CD14-positive monocyte (primary cell): Measurements from ENCODE around the gene CPT1A. TPM values are rescaled to one million over a fixed set of nuclear protein-coding genes. Genes with fewer than 3 reads are reported as not detected.
A peak's percentile ranks its signal among the peaks of the same experiment; 100 is the strongest.

ENCODE experiments used
- DNase-seq, 3 donors: peaks; one replicate each; pipeline ENCODE4 v3.0.0-alpha.2; 2011 to 2022
- H2AFZ ChIP-seq: 2 replicates; pipeline ENCODE4 v1.6.0; 2012; ENCODE audit warnings: mild to moderate bottlenecking, low read depth, low read length, inconsistent platforms; ENCODE audit not compliant: insufficient read depth, poor library complexity, severe bottlenecking
- H3K27ac ChIP-seq, 2 donors: 1 replicate in 1 of 2; 2 replicates in 1 of 2; pipeline ENCODE4 v1.5.1; 2012 to 2013; ENCODE audit warnings: low read length in 2 of 2, control low read depth in 1 of 2, inconsistent platforms in 1 of 2, low read depth in 1 of 2, mild to moderate bottlenecking in 1 of 2
- H3K27me3 ChIP-seq, 2 donors: one replicate each; pipeline versions ENCODE4 v1.6.0 to v1.6.1; 2011 to 2013; ENCODE audit warnings: low read length in 2 of 2; ENCODE audit not compliant: control insufficient read depth in 2 of 2, insufficient read depth in 2 of 2
- H3K36me3 ChIP-seq, 2 donors: replicated peaks in 1 of 2; 1 replicate in 1 of 2; 2 replicates in 1 of 2; pipeline versions ENCODE4 v1.5.1 to v1.6.1; 2012 to 2013; ENCODE audit warnings: low read length in 2 of 2, control low read depth in 1 of 2, inconsistent platforms in 1 of 2, mild to moderate bottlenecking in 1 of 2; ENCODE audit not compliant: insufficient read depth in 2 of 2, control insufficient read depth in 1 of 2
- H3K4me1 ChIP-seq, 2 donors: 1 replicate in 1 of 2; 2 replicates in 1 of 2; pipeline versions ENCODE4 v1.5.1 to v1.6.1; 2012 to 2013; ENCODE audit warnings: low read length in 2 of 2, control low read depth in 1 of 2, inconsistent platforms in 1 of 2, mild to moderate bottlenecking in 1 of 2, moderate library complexity in 1 of 2; ENCODE audit not compliant: insufficient read depth in 2 of 2, control insufficient read depth in 1 of 2
- H3K4me2 ChIP-seq: replicated peaks from 2 replicates; pipeline ENCODE3; 2012; ENCODE audit warnings: low read length, moderate library complexity, mild to moderate bottlenecking; ENCODE audit not compliant: poor library complexity, severe bottlenecking; ENCODE audit errors: extremely low read depth
- H3K4me3 ChIP-seq, 3 experiments: fragments of 200-600 bp in 1 of 3; sonication (generic) in 1 of 3; replicated peaks in 1 of 3; 1 replicate in 2 of 3; 2 replicates in 1 of 3; pipeline ENCODE4 v1.5.1; 2011 to 2013; ENCODE audit warnings: low read length in 3 of 3, mild to moderate bottlenecking in 3 of 3, control low read depth in 2 of 3, low read depth in 2 of 3, inconsistent platforms in 1 of 3, moderate library complexity in 1 of 3
- H3K79me2 ChIP-seq: 2 replicates; pipeline ENCODE4 v1.6.0; 2012; ENCODE audit warnings: mild to moderate bottlenecking, control low read depth, inconsistent platforms, low read length, moderate library complexity; ENCODE audit not compliant: insufficient read depth
- H3K9ac ChIP-seq: 2 replicates; pipeline ENCODE4 v1.6.0; 2017; ENCODE audit warnings: low read length, mild to moderate bottlenecking; ENCODE audit not compliant: insufficient read depth, poor library complexity, severe bottlenecking
- H3K9me3 ChIP-seq, 2 donors: replicated peaks in 1 of 2; 1 replicate in 1 of 2; 2 replicates in 1 of 2; pipeline versions ENCODE4 v1.5.1 to v1.6.1; 2012 to 2013; ENCODE audit warnings: low read length in 2 of 2, control low read depth in 1 of 2; ENCODE audit not compliant: control insufficient read depth in 1 of 2, insufficient read depth in 1 of 2
- H4K20me1 ChIP-seq: 2 replicates; pipeline ENCODE4 v1.6.0; 2012; ENCODE audit warnings: mild to moderate bottlenecking, low read length, control low read depth, moderate library complexity; ENCODE audit not compliant: insufficient read depth
- H3K27ac Mint-ChIP-seq, 7 donors: one replicate each; pipeline ENCODE4 v1.8.0; 2020; ENCODE audit warnings: mild to moderate bottlenecking in 7 of 7, mixed read lengths in 7 of 7, moderate library complexity in 6 of 7, inconsistent platforms in 2 of 7
- H3K27me3 Mint-ChIP-seq, 3 donors: one replicate each; pipeline ENCODE4 v1.8.0; 2021 to 2022; ENCODE audit warnings: low read depth in 3 of 3, mild to moderate bottlenecking in 3 of 3, mixed read lengths in 3 of 3, moderate library complexity in 3 of 3, inconsistent platforms in 1 of 3
- H3K36me3 Mint-ChIP-seq, 2 donors: one replicate each; pipeline ENCODE4 v1.8.0; 2020; ENCODE audit warnings: mixed read lengths in 2 of 2, inconsistent platforms in 1 of 2, mild to moderate bottlenecking in 1 of 2
- H3K4me1 Mint-ChIP-seq: one replicate; pipeline ENCODE4 v1.8.0; 2020; ENCODE audit warnings: mild to moderate bottlenecking, mixed read lengths
- H3K4me3 Mint-ChIP-seq, 2 donors: one replicate each; pipeline ENCODE4 v1.8.0; 2020; ENCODE audit warnings: mild to moderate bottlenecking in 2 of 2, mixed read lengths in 2 of 2, moderate library complexity in 1 of 2
- H3K9me3 Mint-ChIP-seq, 7 donors: one replicate each; pipeline ENCODE4 v1.8.0; 2020 to 2022; ENCODE audit warnings: mixed read lengths in 7 of 7, mild to moderate bottlenecking in 6 of 7, moderate library complexity in 6 of 7, inconsistent platforms in 2 of 7
- WGBS: methylation state at CpG from one replicate; pipeline ENCODE4 v1.1.5; 2013; ENCODE audit warnings: missing lambda C conversion rate; ENCODE audit not compliant: insufficient coverage; 5-methylcytosine and 5-hydroxymethylcytosine counted together
- intact Hi-C, 2 donors: fragments of 100-400 bp; cut with micrococcal nuclease; formaldehyde crosslinking; loops; one replicate each; pipeline versions ENCODE4 v1.15.0 to v1.15.1; 2023
- polyA plus RNA-seq, 3 donors: library from polyadenylated mRNA; depleted of rRNA in 1 of 3; unstranded in 2 of 3; stranded (reverse) in 1 of 3; fragments of 300-500 nt in 2 of 3; fragments of >200 nt in 1 of 3; fragmentation: Illumina TruSeq in 2 of 3; gene quantifications; 1 replicate in 2 of 3; 2 replicates in 1 of 3; pipeline ENCODE4 v1.2.3, GENCODE V29; 2012 to 2021
- TF ChIP-seq, protein P1 (sequence below): fragments of 200-600 bp; IDR thresholded peaks from one replicate; pipeline ENCODE4 v1.8.0; 2022; ENCODE audit warnings: antibody characterized with exemption, mild to moderate bottlenecking

The CPT1A gene
- polyA plus RNA-seq, 3 donors, result 5.6 to 42.5 (median 7.0) TPM

DNA sequence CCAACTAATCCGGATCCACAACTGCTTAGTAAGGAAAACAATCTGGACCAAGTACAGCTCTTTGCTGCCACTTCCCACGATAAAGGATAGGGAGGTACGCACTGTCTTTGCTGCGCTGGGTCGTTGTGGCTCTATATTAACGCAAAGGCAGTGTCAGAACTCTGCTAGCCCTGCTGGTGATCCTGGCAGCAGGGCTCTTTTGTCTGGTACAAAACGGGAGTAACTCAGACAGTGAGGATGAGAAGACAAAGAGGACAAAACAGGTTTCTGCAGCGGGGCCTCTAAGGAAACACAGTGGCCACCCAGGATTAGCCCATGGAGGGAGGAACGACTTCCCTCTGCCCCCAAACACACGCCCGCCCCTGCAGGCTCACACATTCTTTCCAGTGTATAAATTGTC lies 131.3 kb downstream of the CPT1A start:
- Mint-ChIP-seq H3K36me3 (peaks cover 7 to 8% of the 10 kb centered on the region in 2 donors), H3K9me3 (no peaks in the 10 kb centered on the region), H3K4me1 (peaks cover 11% of the 10 kb centered on the region), H3K4me3 (no peak overlapping the region), H3K27ac (no peak overlapping the region), H3K27me3 (peaks cover 0 to 4% (median 0%) of the 10 kb centered on the region in 3 donors)
- Histone ChIP-seq H3K4me2 (no peak overlapping the region), H3K9me3 (no peaks in the 10 kb centered on the region), H3K27ac (no peak overlapping the region), H3K4me1 (peaks cover 6 to 8% of the 10 kb centered on the region in 2 donors), H3K27me3 (no peaks in the 10 kb centered on the region), H3K4me3 (no peak overlapping the region), H3K36me3 (peaks cover 0 to 5% of the 10 kb centered on the region in 2 donors), H3K79me2 (no peaks in the 10 kb centered on the region), H2AFZ (no peak overlapping the region), H3K9ac (no peak overlapping the region), H4K20me1 (no peaks in the 10 kb centered on the region)
- intact Hi-C loops, result no loop called here
- TF ChIP-seq, protein P1, sequence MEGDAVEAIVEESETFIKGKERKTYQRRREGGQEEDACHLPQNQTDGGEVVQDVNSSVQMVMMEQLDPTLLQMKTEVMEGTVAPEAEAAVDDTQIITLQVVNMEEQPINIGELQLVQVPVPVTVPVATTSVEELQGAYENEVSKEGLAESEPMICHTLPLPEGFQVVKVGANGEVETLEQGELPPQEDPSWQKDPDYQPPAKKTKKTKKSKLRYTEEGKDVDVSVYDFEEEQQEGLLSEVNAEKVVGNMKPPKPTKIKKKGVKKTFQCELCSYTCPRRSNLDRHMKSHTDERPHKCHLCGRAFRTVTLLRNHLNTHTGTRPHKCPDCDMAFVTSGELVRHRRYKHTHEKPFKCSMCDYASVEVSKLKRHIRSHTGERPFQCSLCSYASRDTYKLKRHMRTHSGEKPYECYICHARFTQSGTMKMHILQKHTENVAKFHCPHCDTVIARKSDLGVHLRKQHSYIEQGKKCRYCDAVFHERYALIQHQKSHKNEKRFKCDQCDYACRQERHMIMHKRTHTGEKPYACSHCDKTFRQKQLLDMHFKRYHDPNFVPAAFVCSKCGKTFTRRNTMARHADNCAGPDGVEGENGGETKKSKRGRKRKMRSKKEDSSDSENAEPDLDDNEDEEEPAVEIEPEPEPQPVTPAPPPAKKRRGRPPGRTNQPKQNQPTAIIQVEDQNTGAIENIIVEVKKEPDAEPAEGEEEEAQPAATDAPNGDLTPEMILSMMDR, result no peak
- DNase-seq, result no peak
- WGBS, result 92% methylated on average over 6 of the region's 11 CpGs

DNA sequence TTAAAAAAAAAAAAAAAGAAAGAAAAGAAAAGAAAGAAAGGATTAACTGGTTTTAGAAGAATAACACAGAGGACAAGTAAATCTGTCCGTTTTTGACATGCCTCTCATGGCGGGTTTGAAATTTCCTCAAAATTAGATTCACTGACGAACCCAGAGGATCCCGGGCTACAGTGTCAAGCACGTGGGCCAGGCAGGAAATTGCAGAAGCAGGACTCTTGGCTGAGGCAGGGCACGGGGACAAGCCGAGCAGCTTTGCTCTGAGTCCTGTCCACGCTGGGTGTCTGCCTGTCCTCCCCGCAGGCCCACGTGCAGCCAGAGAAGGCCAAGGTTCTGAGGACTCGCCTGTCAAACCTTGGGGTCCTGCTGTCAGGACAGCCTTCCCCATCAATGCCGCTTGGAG lies 132.7 kb downstream of the CPT1A start:
- no peaks in the 10 kb centered on the region for H4K20me1 ChIP-seq
- peaks cover 11% of the 10 kb centered on the region for H3K4me1 Mint-ChIP-seq
- peaks cover 0 to 5% of the 10 kb centered on the region in 2 donors for H3K36me3 ChIP-seq
- 43% methylated on average over 10 of the region's 12 CpGs for WGBS
- no peaks in the 10 kb centered on the region for H3K9me3 Mint-ChIP-seq
- H3K27me3 Mint-ChIP-seq, result peaks cover 0 to 5% (median 4%) of the 10 kb centered on the region in 3 donors
- no peaks in the 10 kb centered on the region for H3K79me2 ChIP-seq
- H3K4me3 ChIP-seq, result no peak overlapping the region
- no peak overlapping the region for H3K27ac Mint-ChIP-seq
- no peaks in the 10 kb centered on the region for H3K27me3 ChIP-seq
- intact Hi-C loops, result no loop called here
- peaks cover 6 to 8% of the 10 kb centered on the region in 2 donors for H3K4me1 ChIP-seq
- H3K4me2 ChIP-seq, result no peak overlapping the region
- H2AFZ ChIP-seq, result peak overlapping the region; percentile 44
- H3K9me3 ChIP-seq, result no peaks in the 10 kb centered on the region
- no peak overlapping the region for H3K9ac ChIP-seq
- peak; percentile 8 to 33 (median 12) for DNase-seq
- H3K4me3 Mint-ChIP-seq, result no peak overlapping the region
- no peak overlapping the region for H3K27ac ChIP-seq
- TF ChIP-seq, protein P1, result no peak
- H3K36me3 Mint-ChIP-seq, result peaks cover 7 to 8% of the 10 kb centered on the region in 2 donors
